AG08396 (cell line): ENCODE measurements around the gene SERBP1.
"Not testable (repeated sequence)": the region's sequence is repeated elsewhere in the genome, so short reads cannot be mapped to it uniquely, and the experiment has no call there.

Experiments used
- DNase-seq: peaks from one replicate; pipeline ENCODE4 v3.0.0; 2012; ENCODE audit warnings: low spot score, mixed read lengths

SERBP1 gene

DNA sequence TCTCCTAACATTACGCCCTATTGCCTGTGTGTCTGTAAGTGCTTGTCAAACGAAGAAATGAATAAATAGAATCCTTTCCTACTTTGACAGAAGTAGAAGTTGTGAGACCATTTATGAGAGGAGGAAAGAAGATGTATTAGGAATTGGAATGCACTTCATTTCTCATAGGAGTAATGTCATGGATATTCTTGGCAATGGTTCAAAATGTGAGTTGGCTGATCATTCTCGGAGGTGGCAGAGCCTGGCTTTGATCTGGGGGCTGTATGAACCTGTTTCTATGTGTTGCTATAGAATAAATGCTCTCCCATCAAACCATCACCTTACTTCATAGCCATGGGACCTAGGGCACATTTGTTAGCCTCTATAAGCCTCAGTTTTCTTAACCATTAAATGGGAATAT lies 10.1 kb upstream of the SERBP1 start:
- DNase-seq, result no peak

DNA sequence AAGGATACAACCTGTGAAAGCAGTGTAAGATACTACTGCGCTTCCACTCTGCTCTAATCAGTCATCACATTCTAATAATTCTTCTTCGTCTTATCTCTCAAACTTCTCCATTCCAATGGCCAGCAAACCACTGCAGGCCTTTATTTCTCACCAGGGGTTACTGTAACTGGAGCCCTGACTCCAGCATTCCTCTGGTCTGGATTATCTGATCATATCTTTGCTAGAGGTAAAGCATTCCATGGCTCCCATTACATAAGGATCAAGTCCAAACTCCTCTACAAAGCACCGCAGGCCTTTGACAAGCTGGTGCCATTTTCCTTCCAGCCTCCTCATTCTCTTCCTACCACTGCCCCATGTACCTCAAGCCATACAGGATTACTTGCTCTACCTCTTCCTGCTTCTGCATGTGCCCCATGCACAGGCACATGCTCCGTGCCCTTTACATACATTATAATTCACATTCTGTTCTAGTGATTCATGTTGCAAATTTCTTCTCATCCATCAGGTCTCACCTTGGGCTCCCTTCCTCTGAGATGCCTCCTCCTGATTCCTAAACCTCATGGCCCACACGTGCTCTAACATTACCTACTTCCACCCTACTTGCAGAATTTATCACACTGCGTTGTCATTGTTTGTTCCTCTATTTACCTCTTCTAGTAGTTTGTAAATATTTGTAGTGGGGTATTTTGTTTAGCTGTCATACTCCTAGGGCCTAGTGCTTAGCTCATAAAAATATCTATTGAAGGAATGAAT lies 9.3 kb upstream of the SERBP1 start:
- no peak for DNase-seq

- no peak for DNase-seq
These were observed 7.8 kb upstream of the SERBP1 start for GRCh38 chr1:67437961-67438360.

- no peak for DNase-seq
These were observed 6.4 kb upstream of the SERBP1 start for GRCh38 chr1:67436511-67437055.

- no peak for DNase-seq
These were observed 4.3 kb upstream of the SERBP1 start for GRCh38 chr1:67434491-67434890.

DNA sequence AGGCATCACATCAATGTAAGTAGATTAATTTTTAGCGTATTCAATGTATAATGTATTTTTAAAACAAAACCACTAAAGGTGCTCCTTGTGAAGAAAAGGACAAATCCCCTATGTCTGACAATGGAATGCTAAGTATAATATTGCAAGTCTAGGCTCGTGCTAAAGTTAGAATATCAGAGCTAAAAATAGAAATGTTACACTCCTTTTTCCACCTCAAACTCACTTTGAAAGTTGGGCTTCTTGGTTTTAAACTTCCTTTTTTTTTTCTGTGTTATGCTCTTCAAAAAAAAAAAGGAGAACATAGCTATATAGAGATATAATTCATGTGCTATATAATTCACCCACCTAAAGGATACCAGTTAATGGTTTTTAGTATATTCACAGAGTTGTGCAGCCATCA lies 3.6 kb upstream of the SERBP1 start:
- no peak for DNase-seq

GRCh38 chr1:67432745-67433144 lies 2.5 kb upstream of the SERBP1 start:
- no peak for DNase-seq

DNA sequence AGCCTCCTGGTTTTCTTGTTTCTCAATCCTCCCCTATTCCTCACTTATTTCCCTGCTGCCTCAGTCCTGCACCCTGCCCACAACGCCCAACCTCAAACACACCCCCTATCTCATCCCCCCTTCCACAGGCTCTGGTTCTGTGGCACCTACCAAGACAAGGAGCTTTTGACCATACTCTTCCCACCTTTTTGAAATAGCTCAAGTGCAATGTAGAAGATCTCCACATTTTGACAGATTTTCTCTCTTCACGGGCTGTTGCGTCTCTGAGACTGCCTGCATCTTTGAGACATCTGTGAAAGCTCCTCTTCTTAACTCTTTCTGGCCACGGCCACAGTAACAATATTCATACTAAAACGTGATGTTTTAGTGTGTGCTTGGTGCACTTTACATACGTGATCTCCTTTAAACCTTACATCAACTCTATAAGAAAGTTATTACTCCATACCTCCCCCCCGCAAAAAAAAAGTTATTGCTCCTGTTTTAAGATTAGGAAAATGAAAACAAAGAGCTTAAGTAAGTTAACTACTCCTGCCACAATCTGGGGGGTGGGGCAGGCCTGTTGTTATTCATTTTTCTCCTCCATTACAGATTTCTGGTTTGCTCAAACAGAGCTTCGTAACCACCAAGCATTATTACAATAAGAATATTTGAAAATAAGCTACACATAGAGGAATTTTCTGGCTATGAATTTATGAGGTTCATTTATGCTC lies 1.8 kb upstream of the SERBP1 start:
- DNase-seq, result no peak

DNA sequence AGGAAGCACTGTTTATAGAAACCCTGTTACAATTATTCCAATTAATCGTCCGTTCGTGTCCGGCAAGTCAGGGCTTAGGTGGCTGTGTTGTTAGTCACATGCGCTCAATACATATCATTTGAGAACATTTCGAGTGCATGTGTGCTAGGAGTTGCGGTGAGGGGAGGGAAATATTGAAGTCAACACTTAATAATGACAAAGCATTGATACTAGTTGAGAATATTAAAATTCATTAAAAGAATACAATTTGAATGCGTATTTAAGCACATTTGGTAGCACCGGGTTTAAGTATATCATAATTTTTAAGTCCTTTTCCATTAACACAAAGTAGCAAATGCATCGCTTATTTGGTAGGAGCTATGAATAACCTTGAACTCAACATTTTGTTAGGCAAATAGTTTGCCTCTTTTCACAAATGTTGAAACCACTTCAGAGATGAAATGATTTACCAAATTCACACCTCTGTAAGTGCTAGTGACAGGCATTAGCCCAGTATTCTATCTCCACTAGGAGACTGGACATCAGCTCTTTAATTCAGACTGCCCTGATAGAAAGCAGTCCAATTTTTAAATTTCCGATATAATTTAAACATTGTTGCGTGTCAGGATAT lies 1.1 kb upstream of the SERBP1 start:
- DNase-seq, result no peak

DNA sequence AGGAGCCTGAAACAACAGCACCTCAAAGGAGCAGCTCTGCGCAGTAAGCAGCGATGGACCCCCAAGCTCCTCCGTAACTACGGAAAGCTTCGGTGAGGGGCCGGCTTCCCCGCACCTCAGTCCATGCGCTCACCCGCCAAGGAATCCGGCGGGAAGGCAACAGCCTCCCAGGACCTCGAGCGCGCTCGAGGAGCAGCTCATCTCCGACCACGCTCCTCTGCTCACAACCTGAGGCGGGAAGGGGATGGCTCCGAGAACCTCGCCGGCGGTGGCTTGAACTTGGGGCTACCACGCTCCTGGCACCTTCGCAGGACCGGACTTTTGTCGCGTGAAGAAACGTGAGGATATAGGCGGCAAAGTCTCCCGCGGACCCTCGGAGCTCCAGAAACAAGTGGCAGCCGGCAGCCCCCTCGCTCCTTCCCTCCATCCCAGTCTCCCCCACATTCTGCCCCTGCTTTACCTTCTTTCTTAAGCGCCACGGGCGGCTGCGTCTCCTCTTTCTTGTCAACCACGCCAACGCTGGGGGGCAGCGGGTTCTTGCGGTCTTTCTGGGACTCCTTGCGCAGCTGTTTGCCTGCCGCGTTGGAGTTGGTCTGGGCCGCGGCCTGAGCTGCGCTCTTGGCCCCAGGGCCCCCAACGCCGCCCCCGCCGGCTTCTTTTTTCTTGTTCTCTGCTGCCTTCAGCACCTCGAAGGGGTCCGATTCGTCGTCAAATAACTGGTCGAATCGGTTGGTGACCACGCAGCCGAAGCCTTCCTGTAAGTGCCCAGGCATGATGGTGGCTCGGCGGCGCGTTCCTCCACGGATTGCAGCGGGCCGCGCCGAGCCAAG lies 459 bp downstream of the SERBP1 start:
- DNase-seq, result peak; percentile 41

GRCh38 chr1:67429011-67429527 lies 1.1 kb downstream of the SERBP1 start:
- peak; percentile 32 for DNase-seq

DNA sequence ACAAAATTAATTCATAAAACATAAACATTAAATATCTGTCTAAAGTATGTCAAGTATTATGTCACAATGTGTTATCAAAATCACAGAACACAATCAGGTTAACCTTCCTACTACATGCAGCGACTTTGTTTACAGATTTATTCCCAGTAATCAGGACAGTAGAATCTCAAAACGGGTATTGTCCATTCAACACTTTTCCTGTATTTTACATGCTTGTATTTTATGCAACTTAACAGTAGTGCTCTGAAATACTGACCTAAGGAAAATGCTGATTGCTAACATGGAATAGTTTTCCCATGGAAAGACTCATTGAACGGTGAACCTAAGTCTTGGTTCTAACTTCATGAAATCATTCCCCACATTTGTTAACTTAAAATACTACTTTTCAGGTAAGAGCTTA lies 2.3 kb downstream of the SERBP1 start:
- no peak for DNase-seq

DNA sequence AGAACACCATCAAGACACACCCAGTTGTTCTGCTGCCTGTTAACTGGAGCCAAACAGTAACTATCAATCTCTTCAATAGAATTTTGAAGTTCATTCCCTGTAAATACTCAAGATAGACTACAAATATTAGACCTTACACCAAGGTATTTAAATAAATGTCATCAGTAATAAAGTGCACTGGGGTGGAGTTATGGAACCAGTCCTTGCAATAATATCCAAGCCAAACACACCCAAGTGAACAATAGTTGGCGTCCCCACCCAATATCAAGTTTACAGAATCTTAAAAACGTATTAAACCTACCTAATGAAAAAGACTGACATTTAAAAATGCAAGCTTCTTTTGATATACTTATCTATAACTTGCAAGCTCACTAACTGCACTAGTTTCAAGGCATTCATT lies 2.7 kb downstream of the SERBP1 start:
- no peak for DNase-seq

- no peak for DNase-seq
These were observed 9.2 kb downstream of the SERBP1 start for GRCh38 chr1:67420835-67421492.

GRCh38 chr1:67418839-67419586 lies 11.2 kb downstream of the SERBP1 start:
- DNase-seq, result no peak

- not testable (repeated sequence) for DNase-seq
These were observed 12.5 kb downstream of the SERBP1 start for GRCh38 chr1:67417733-67418132.

GRCh38 chr1:67415041-67415440 lies 15.2 kb downstream of the SERBP1 start:
- DNase-seq, result no peak

GRCh38 chr1:67414574-67414973 lies 15.6 kb downstream of the SERBP1 start:
- DNase-seq, result no peak

GRCh38 chr1:67413101-67413500 lies 17.1 kb downstream of the SERBP1 start:
- not testable (repeated sequence) for DNase-seq

DNA sequence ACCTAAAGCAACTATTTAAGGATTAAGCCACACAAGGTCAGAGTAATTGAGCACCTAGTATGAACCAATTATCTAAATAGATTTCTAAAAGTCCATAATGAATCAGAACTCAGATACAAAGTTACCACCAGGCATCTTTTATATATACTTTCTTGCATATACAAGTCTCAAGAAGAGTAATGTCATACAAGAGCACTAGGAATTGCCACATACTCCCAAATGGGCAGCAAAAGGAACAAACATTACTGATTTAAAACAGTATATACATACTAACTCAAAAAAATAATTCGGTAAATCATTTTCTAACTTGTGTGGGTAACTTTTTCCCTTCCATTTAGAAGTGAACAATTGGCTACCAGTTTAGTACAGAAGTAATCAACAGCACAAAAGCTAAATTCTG lies 22.1 kb downstream of the SERBP1 start:
- DNase-seq, result no peak

GRCh38 chr1:67407498-67407897 lies 22.7 kb downstream of the SERBP1 start:
- DNase-seq, result peak; percentile 37
